Measurements from ENCODE around the gene SYDE2.
A peak's percentile ranks its signal among the peaks of the same experiment; 100 is the strongest.

Gene SYDE2

DNA sequence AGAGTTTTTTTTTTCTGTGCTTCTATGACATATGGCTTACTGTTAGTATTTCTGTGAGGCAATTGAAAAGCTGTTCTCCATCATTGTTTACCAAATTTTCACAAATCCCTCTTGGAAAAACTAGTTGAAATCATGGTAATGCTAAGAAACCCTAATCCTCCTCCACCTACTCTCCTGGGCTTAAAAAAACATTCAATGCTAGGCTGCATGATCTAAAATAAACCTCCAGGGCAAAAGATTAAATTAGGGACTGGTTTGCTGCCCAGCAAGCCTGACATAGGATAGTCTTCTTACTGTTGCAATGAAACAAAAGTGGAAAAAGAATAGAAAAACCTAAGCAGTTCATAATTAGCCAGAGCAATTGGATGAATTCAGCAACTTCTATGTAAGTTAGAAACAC, 42.6 kb upstream of the SYDE2 start:
- H3K27ac ChIP-seq: no peak overlapping the region

DNA sequence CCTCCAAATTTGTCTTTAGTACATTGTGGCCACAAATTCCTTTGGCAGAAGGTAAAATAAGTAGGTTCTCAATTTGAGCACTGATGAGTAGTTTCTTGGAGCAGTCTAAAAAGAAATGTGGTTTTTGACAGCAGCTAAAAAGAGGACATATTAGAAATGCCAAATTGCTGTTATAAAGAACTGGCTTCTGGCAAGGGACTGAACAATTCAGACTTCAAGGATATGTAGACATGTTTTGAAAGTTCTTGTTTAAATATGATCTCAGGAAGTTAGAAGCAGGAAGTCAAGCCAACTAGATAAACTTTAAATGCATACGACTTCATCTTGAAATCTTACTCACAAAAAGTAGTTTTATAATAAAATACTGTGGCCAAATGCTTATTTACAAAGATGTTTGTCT, 39.8 kb upstream of the SYDE2 start:
- intact Hi-C loops (cut with DNase I; ENCODE audit: low total_unique reads): no loop called here
- Histone ChIP-seq H3K9me3 (no peaks in the 10 kb centered on the region), H3K27ac (peak overlapping the region; percentile 29 to 42), H3K36me3 (no peaks in the 10 kb centered on the region), H3K4me1 (peaks cover 0 to 35% (median 20%) of the 10 kb centered on the region in 4 donors), H3K4me3 (no peak overlapping the region), H3K27me3 (no peaks in the 10 kb centered on the region)
- DNase-seq: no peak
- TF ChIP-seq, protein P1, sequence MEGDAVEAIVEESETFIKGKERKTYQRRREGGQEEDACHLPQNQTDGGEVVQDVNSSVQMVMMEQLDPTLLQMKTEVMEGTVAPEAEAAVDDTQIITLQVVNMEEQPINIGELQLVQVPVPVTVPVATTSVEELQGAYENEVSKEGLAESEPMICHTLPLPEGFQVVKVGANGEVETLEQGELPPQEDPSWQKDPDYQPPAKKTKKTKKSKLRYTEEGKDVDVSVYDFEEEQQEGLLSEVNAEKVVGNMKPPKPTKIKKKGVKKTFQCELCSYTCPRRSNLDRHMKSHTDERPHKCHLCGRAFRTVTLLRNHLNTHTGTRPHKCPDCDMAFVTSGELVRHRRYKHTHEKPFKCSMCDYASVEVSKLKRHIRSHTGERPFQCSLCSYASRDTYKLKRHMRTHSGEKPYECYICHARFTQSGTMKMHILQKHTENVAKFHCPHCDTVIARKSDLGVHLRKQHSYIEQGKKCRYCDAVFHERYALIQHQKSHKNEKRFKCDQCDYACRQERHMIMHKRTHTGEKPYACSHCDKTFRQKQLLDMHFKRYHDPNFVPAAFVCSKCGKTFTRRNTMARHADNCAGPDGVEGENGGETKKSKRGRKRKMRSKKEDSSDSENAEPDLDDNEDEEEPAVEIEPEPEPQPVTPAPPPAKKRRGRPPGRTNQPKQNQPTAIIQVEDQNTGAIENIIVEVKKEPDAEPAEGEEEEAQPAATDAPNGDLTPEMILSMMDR (IDR thresholded peaks at IDR 0.05): no peak

More for the DNA sequence above, 42.6 kb upstream of the SYDE2 start:
- Histone ChIP-seq H3K4me3 (no peak overlapping the region), H3K27me3 (no peaks in the 10 kb centered on the region), H3K9me3 (no peaks in the 10 kb centered on the region), H3K4me1 (peaks cover 0 to 35% (median 20%) of the 10 kb centered on the region in 4 donors), H3K36me3 (no peaks in the 10 kb centered on the region)
- intact Hi-C loops (cut with DNase I; ENCODE audit: low total_unique reads): no loop called here
- no peak for DNase-seq
- TF ChIP-seq, protein P1 (IDR thresholded peaks at IDR 0.05): no peak

DNA sequence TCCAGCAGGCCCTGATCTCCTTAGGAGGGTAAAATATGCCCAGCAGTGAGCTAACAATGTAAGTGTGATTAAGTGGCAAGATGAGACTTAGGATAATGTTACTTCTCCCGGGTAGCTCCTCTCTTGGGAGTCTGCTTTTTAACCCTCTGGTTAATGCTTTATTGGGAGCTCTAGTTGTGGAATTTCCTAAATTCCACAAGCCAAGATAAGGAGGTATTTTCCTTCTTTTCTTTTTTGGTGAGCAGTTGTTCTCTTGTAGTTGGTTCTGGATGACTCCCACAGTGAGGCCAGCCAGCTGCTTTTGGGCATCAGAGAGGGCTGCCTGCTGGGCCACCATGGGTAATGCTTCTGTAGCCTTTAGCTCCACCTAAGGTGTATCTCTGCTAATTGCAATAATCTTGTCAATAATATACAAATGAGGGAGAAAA, 39.4 kb upstream of the SYDE2 start:
- no peaks in the 10 kb centered on the region for H3K9me3 ChIP-seq
- peaks cover 0 to 35% (median 20%) of the 10 kb centered on the region in 4 donors for H3K4me1 ChIP-seq
- no peaks in the 10 kb centered on the region for H3K36me3 ChIP-seq
- intact Hi-C loops (cut with DNase I; ENCODE audit: low total_unique reads): no loop called here
- peak overlapping the region; percentile 29 to 42 for H3K27ac ChIP-seq
- no peak for DNase-seq
- TF ChIP-seq, protein P1 (IDR thresholded peaks at IDR 0.05): peak; percentile 4 to 15
- H3K27me3 ChIP-seq: no peaks in the 10 kb centered on the region
- H3K4me3 ChIP-seq: no peak overlapping the region

DNA sequence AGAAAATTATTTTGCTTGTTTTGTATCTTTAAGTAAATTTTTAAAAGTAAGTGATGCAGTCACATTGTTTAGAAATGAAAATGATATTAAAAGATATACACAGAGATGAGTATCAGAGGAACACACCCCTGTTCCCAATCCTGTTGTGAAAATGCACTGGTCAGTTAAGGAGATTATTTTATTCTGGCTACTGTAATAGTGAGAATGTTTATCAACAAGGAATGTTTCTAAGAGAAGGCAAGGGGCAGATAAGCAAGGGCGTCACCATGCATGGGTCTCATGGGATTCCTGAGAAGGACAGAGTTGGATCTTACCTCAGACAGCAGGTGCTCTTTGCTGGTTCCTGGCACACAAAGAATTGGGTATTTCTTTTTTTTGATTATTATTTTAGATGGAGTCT, 36.8 kb upstream of the SYDE2 start:
- H3K27ac ChIP-seq: no peak overlapping the region
- H3K27me3 ChIP-seq: no peaks in the 10 kb centered on the region
- H3K9me3 ChIP-seq: no peaks in the 10 kb centered on the region
- no peaks in the 10 kb centered on the region for H3K36me3 ChIP-seq
- no peak for DNase-seq
- intact Hi-C loops (cut with DNase I; ENCODE audit: low total_unique reads): no loop called here
- H3K4me1 ChIP-seq: peaks cover 0 to 15% (median 8%) of the 10 kb centered on the region in 4 donors
- no peak overlapping the region for H3K4me3 ChIP-seq
- TF ChIP-seq, protein P1 (IDR thresholded peaks at IDR 0.05): no peak

DNA sequence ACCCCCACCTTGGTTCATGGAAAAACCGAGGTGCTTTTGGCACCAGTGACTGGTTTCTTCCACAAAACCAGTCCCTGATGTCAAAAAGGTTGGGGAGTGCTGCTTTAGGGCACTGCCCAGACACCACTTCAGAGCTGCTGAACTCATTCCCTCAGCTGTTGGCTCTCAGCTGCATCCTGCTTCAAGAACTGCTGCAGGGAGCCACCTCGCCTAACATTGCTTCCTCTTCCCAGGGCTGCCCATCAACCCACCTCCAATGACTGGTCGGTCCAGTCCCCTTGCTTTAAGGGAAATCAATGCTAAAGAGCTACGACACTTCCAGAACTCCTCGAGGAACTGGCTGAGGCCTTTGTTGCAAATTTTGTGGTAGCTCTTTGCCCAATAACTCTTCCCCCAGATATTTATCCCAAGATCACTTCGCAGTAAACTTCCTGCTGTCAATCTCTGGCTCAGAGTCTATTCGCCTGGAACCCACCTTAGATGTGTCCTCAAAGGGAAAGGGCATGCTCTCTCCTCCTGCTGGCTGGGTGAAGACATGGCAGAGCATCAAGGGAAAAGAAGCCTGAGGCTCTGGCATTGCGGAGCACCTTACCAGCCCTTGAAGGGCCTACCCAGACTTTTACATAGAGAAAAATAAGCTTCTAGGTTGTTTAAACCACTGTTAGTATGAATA, 29.6 kb upstream of the SYDE2 start:
- no peaks in the 10 kb centered on the region for H3K9me3 ChIP-seq
- no peak overlapping the region for H3K27ac ChIP-seq
- no peaks in the 10 kb centered on the region for H3K27me3 ChIP-seq
- intact Hi-C loops (cut with DNase I; ENCODE audit: low total_unique reads): no loop called here
- no peak overlapping the region for H3K4me3 ChIP-seq
- no peaks in the 10 kb centered on the region for H3K36me3 ChIP-seq
- TF ChIP-seq, protein P1 (IDR thresholded peaks at IDR 0.05): no peak
- DNase-seq: no peak
- H3K4me1 ChIP-seq: peaks cover 0 to 7% (median 2%) of the 10 kb centered on the region in 4 donors
